Astrocyte (in vitro differentiated cells and primary cell): ENCODE measurements around the gene PACRG.

Experiments used
- EZH2 ChIP-seq: IDR thresholded peaks from 2 replicates; pipeline ENCODE4 v1.6.1; 2012; ENCODE audit warnings: mild to moderate bottlenecking, low read length, inconsistent platforms; ENCODE audit not compliant: insufficient read depth
- TF ChIP-seq, protein P1 (sequence below): IDR thresholded peaks from 2 replicates; pipeline ENCODE4 v1.5.1; 2011; ENCODE audit warnings: low read depth, mild to moderate bottlenecking, inconsistent platforms, low read length, moderate library complexity; ENCODE audit not compliant: insufficient read depth

DNA sequence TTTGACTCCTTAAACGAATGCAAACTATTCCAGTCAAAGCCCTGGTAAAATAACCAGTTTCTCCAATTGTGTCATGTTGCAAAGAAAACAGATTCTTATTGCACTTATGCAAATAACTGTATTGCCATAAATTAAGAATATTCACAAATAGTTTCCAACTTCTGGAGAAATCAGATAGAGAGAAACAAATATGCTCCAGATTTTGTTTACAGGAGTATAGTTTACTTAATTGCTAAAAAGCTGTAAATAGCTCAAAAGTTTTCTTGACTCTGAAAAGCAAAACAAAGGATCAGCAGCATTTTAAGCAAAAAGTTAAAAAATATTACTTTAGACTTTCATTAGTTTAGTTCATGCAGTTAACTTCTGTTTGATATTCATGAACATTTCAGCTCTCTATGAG, 304.2 kb downstream of the PACRG start:
- TF ChIP-seq, protein P1, sequence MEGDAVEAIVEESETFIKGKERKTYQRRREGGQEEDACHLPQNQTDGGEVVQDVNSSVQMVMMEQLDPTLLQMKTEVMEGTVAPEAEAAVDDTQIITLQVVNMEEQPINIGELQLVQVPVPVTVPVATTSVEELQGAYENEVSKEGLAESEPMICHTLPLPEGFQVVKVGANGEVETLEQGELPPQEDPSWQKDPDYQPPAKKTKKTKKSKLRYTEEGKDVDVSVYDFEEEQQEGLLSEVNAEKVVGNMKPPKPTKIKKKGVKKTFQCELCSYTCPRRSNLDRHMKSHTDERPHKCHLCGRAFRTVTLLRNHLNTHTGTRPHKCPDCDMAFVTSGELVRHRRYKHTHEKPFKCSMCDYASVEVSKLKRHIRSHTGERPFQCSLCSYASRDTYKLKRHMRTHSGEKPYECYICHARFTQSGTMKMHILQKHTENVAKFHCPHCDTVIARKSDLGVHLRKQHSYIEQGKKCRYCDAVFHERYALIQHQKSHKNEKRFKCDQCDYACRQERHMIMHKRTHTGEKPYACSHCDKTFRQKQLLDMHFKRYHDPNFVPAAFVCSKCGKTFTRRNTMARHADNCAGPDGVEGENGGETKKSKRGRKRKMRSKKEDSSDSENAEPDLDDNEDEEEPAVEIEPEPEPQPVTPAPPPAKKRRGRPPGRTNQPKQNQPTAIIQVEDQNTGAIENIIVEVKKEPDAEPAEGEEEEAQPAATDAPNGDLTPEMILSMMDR = no peak
- TF ChIP-seq EZH2 = no peak
